ENCODE data around the gene PHF21B.

DNA sequence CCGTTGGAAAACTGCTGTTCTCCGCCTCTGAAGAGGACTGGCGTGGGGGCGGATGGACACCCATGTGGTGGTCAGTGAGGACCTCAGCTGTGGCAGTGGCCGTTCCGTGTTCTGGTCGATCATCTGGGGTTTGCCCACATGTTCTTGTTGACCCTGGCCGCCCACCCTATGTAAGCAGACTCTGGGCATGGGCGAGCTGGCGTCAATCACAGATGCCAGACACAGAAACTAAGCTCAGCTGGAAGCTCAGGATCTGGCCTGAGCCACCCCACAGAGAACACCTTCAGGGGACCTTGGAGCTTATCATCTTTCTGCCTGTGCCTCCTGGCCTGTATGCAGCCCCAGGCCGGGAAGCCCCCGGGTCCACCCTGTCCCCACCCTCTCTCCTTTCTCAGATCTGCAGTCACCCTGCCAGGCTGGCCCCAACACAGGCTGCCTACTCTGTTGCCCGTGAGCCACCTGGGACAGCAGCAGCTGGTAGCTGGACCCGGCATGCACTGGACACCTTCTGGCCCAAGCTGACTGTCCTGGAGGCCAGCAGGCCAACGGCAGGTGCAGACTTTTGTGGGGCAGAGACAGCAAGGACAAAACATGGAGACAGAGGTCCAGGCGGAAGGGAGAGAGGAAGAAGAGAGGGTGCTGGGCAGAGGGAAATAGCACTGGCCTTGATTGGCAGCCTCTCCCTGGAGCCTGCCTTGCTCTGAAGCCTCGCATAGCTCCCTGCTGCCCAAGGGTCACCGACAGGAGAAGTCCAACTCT is 91.5 kb downstream of the PHF21B start:
- TF ChIP-seq, protein P1, sequence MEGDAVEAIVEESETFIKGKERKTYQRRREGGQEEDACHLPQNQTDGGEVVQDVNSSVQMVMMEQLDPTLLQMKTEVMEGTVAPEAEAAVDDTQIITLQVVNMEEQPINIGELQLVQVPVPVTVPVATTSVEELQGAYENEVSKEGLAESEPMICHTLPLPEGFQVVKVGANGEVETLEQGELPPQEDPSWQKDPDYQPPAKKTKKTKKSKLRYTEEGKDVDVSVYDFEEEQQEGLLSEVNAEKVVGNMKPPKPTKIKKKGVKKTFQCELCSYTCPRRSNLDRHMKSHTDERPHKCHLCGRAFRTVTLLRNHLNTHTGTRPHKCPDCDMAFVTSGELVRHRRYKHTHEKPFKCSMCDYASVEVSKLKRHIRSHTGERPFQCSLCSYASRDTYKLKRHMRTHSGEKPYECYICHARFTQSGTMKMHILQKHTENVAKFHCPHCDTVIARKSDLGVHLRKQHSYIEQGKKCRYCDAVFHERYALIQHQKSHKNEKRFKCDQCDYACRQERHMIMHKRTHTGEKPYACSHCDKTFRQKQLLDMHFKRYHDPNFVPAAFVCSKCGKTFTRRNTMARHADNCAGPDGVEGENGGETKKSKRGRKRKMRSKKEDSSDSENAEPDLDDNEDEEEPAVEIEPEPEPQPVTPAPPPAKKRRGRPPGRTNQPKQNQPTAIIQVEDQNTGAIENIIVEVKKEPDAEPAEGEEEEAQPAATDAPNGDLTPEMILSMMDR (IDR thresholded peaks at IDR 0.05) = no peak
- TF ChIP-seq ZFX (IDR thresholded peaks at IDR 0.05; ENCODE audit: borderline replicate concordance) = no peak
